ENCODE measurements around the gene PHRF1. TPM values are rescaled to one million over a fixed set of nuclear protein-coding genes. Genes with fewer than 3 reads are reported as not detected.
"Not testable (repeated sequence)": the region's sequence is repeated elsewhere in the genome, so short reads cannot be mapped to it uniquely, and the experiment has no call there.

The PHRF1 gene
- total RNA-seq, 1 experiment from 2014 or later, result 22.0 TPM

- DNase-seq (ENCODE audit: low read depth, low spot score), result no peak
- in situ Hi-C loops (cut with HindIII; ENCODE audit: low pct_unique_long_range_greater_than_20kb, low sequenced_read_pairs), result no loop called here
These were observed 74.2 kb downstream of the PHRF1 start for GRCh38 chr11:650482-650881.

- DNase-seq (ENCODE audit: low read depth, low spot score); in situ Hi-C loops (cut with HindIII; ENCODE audit: low pct_unique_long_range_greater_than_20kb, low sequenced_read_pairs): not testable (repeated sequence)
These were observed 76.9 kb downstream of the PHRF1 start for GRCh38 chr11:653136-653535.

- no peak for DNase-seq (ENCODE audit: low read depth, low spot score)
- in situ Hi-C loops (cut with HindIII; ENCODE audit: low pct_unique_long_range_greater_than_20kb, low sequenced_read_pairs), result no loop called here
These were observed 77.6 kb downstream of the PHRF1 start for GRCh38 chr11:653837-654236.

GRCh38 chr11:654444-654843 lies 78.2 kb downstream of the PHRF1 start:
- in situ Hi-C loops (cut with HindIII; ENCODE audit: low pct_unique_long_range_greater_than_20kb, low sequenced_read_pairs), result not testable (repeated sequence)

GRCh38 chr11:655036-655726 lies 78.9 kb downstream of the PHRF1 start:
- no peak for DNase-seq (ENCODE audit: low read depth, low spot score)
- in situ Hi-C loops (cut with HindIII; ENCODE audit: low pct_unique_long_range_greater_than_20kb, low sequenced_read_pairs), result no loop called here

More at GRCh38 chr11:654444-654843, 78.2 kb downstream of the PHRF1 start:
- not testable (repeated sequence) for DNase-seq (ENCODE audit: low read depth, low spot score)

GRCh38 chr11:656426-656825 lies 80.2 kb downstream of the PHRF1 start:
- in situ Hi-C loops (cut with HindIII; ENCODE audit: low pct_unique_long_range_greater_than_20kb, low sequenced_read_pairs), result no loop called here
- no peak for DNase-seq (ENCODE audit: low read depth, low spot score)

GRCh38 chr11:656866-657265 lies 80.6 kb downstream of the PHRF1 start:
- in situ Hi-C loops (cut with HindIII; ENCODE audit: low pct_unique_long_range_greater_than_20kb, low sequenced_read_pairs), result no loop called here
- no peak for DNase-seq (ENCODE audit: low read depth, low spot score)

- no peak for DNase-seq (ENCODE audit: low read depth, low spot score)
- in situ Hi-C loops (cut with HindIII; ENCODE audit: low pct_unique_long_range_greater_than_20kb, low sequenced_read_pairs), result no loop called here
These were observed 81.4 kb downstream of the PHRF1 start for GRCh38 chr11:657691-658126.

GRCh38 chr11:659532-660085 lies 83.3 kb downstream of the PHRF1 start:
- DNase-seq (ENCODE audit: low read depth, low spot score), result no peak
- in situ Hi-C loops (cut with HindIII; ENCODE audit: low pct_unique_long_range_greater_than_20kb, low sequenced_read_pairs), result no loop called here

- in situ Hi-C loops (cut with HindIII; ENCODE audit: low pct_unique_long_range_greater_than_20kb, low sequenced_read_pairs), result no loop called here
- no peak for DNase-seq (ENCODE audit: low read depth, low spot score)
These were observed 84.0 kb downstream of the PHRF1 start for GRCh38 chr11:660281-660680.

- in situ Hi-C loops (cut with HindIII; ENCODE audit: low pct_unique_long_range_greater_than_20kb, low sequenced_read_pairs), result no loop called here
- DNase-seq (ENCODE audit: low read depth, low spot score), result no peak
These were observed 84.6 kb downstream of the PHRF1 start for GRCh38 chr11:660681-661444.

Small RNA genes within 50 kb of the gene (small RNA-seq; reads per million reads assigned to genes)
- 0.02 to 4.9 reads per million in 2 experiments for gene MIR210

Other genes with a start within 250 kb of the PHRF1 start
- gene B4GALNT4, start 207.0 kb upstream of the PHRF1 start, total RNA-seq (2014; rRNA removed; shearing (Covaris generic)), result 1.1 and 1.4 TPM in 2 replicates
- gene PKP3, start 182.3 kb upstream of the PHRF1 start, total RNA-seq (2014; rRNA removed; shearing (Covaris generic)), result not detected in 2 replicates
- 23.4 and 25.6 TPM in 2 replicates for gene SIGIRR, start 161.5 kb upstream of the PHRF1 start, total RNA-seq (2014; rRNA removed; shearing (Covaris generic))
- gene ANO9, start 134.5 kb upstream of the PHRF1 start, total RNA-seq (2014; rRNA removed; shearing (Covaris generic)), result not detected in 2 replicates
- 41.7 and 45.6 TPM in 2 replicates for gene PTDSS2, start 126.2 kb upstream of the PHRF1 start, total RNA-seq (2014; rRNA removed; shearing (Covaris generic))
- gene RNH1, start 69.2 kb upstream of the PHRF1 start, total RNA-seq (2014; rRNA removed; shearing (Covaris generic)), result 178 and 180 TPM in 2 replicates
- 48.3 and 55.6 TPM in 2 replicates for gene HRAS, start 40.9 kb upstream of the PHRF1 start, total RNA-seq (2014; rRNA removed; shearing (Covaris generic))
- 0.11 and 0.13 TPM in 2 replicates for gene LRRC56, start 38.9 kb upstream of the PHRF1 start, total RNA-seq (2014; rRNA removed; shearing (Covaris generic))
- 1.8 and 2.1 TPM in 2 replicates for gene LMNTD2, start 15.7 kb upstream of the PHRF1 start, total RNA-seq (2014; rRNA removed; shearing (Covaris generic))
- gene RASSF7, start 15.5 kb upstream of the PHRF1 start, total RNA-seq (2014; rRNA removed; shearing (Covaris generic)), result 7.8 and 8.0 TPM in 2 replicates
- gene IRF7, start 39.5 kb downstream of the PHRF1 start, total RNA-seq (2014; rRNA removed; shearing (Covaris generic)), result 3.5 and 3.7 TPM in 2 replicates
- gene CDHR5, start 48.5 kb downstream of the PHRF1 start, total RNA-seq (2014; rRNA removed; shearing (Covaris generic)), result not detected in 2 replicates
- gene SCT, start 50.7 kb downstream of the PHRF1 start, total RNA-seq (2014; rRNA removed; shearing (Covaris generic)), result not detected in 2 replicates
- not detected in 2 replicates for gene DRD4, start 60.8 kb downstream of the PHRF1 start, total RNA-seq (2014; rRNA removed; shearing (Covaris generic))
- 26.1 and 33.8 TPM in 2 replicates for gene DEAF1, start 118.8 kb downstream of the PHRF1 start, total RNA-seq (2014; rRNA removed; shearing (Covaris generic))
- gene TMEM80, start 119.3 kb downstream of the PHRF1 start, total RNA-seq (2014; rRNA removed; shearing (Covaris generic)), result 6.5 and 10.8 TPM in 2 replicates
- 0.61 and 3.0 TPM in 2 replicates for gene EPS8L2, start 129.8 kb downstream of the PHRF1 start, total RNA-seq (2014; rRNA removed; shearing (Covaris generic))
- gene TALDO1, start 171.0 kb downstream of the PHRF1 start, total RNA-seq (2014; rRNA removed; shearing (Covaris generic)), result 206 and 219 TPM in 2 replicates
- 22.8 and 23.0 TPM in 2 replicates for gene GATD1, start 201.0 kb downstream of the PHRF1 start, total RNA-seq (2014; rRNA removed; shearing (Covaris generic))
- 0.53 TPM in 1 of 2 replicates, not detected in the other for gene CEND1, start 213.6 kb downstream of the PHRF1 start, total RNA-seq (2014; rRNA removed; shearing (Covaris generic))
- gene SLC25A22, start 221.8 kb downstream of the PHRF1 start, total RNA-seq (2014; rRNA removed; shearing (Covaris generic)), result 16.2 and 16.3 TPM in 2 replicates
- 4.2 and 6.1 TPM in 2 replicates for gene PIDD1, start 228.8 kb downstream of the PHRF1 start, total RNA-seq (2014; rRNA removed; shearing (Covaris generic))
- 1,043 and 1,055 TPM in 2 replicates for gene RPLP2, start 233.5 kb downstream of the PHRF1 start, total RNA-seq (2014; rRNA removed; shearing (Covaris generic))
- 6.3 and 7.9 TPM in 2 replicates for gene PNPLA2, start 242.4 kb downstream of the PHRF1 start, total RNA-seq (2014; rRNA removed; shearing (Covaris generic))

Data from SK-MEL-5 (cell line).